ENCODE measurements around the gene UQCRC1.

The UQCRC1 gene

DNA sequence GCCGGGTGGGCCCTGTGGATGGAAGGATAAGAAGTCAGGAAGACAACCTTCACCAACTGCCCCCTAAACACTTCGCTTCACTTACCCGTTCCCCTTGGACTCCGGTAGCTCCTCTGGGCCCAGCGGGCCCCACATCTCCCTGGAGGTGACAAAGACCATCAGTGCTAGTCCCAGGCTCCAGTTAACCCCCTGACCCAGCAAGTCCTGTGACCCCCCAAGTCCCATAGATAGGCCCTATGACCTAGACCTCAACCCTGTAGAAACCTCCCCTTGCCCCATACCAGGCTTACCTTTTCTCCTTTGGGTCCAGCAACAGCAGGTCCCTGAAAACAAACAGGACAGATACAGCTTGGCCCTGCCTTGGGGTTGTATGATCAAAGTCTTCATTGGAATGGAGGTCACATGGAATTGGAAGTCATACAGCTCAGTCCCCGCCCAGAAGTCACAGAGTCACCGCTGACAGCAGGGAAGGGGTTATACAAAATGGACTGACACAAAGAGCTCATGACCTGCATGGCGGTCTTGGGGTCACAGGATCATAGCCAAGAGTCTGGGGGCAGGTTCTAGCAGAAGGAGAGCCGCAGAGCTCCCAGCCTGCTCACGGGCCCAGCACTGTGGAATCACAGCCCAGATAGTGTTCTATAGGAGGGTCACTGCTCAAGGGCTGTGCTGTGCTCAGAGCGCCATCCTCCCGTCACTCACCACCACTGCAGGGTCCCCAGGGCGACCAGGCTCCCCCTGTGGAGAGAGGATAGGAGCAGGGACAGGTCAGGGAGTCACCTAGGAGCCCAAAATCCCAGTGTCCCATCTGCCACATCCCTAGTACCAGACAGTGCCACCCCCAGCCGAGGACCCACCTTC is 27.6 kb downstream of the UQCRC1 start:
- no peak overlapping the region for H3K4me3 Mint-ChIP-seq
- no peaks in the 10 kb centered on the region for H3K36me3 Mint-ChIP-seq (ENCODE audit: low read depth)
- DNase-seq: no peak
- H3K27me3 Mint-ChIP-seq: no peaks in the 10 kb centered on the region
- no peaks in the 10 kb centered on the region for H3K4me1 Mint-ChIP-seq (ENCODE audit: low read depth)
- no peaks in the 10 kb centered on the region for H3K9me3 Mint-ChIP-seq
- no peak overlapping the region for H3K27ac Mint-ChIP-seq

DNA sequence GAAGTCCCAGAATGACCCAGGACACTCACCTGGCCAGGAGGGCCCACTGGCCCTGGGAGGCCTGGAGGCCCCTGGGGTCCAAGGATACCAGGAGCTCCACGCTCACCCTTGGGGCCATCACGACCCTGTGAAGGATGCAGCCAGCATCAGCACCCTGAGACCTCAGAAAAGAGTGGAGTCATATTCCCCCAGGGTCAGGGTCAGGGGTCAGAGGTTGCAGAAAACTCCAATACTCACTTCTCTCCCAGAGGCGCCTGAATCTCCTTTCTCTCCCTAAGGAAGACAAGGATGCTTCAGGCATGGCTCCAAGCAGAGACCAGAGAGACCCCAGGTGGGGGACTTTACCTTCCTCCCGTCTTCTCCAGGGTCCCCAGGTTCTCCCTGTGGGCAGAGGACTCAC is 32.8 kb downstream of the UQCRC1 start:
- H3K9me3 Mint-ChIP-seq: no peaks in the 10 kb centered on the region
- H3K27ac Mint-ChIP-seq: no peak overlapping the region
- no peaks in the 10 kb centered on the region for H3K27me3 Mint-ChIP-seq
- DNase-seq: no peak
- no peaks in the 10 kb centered on the region for H3K36me3 Mint-ChIP-seq (ENCODE audit: low read depth)
- H3K4me3 Mint-ChIP-seq: no peak overlapping the region
- no peaks in the 10 kb centered on the region for H3K4me1 Mint-ChIP-seq (ENCODE audit: low read depth)

DNA sequence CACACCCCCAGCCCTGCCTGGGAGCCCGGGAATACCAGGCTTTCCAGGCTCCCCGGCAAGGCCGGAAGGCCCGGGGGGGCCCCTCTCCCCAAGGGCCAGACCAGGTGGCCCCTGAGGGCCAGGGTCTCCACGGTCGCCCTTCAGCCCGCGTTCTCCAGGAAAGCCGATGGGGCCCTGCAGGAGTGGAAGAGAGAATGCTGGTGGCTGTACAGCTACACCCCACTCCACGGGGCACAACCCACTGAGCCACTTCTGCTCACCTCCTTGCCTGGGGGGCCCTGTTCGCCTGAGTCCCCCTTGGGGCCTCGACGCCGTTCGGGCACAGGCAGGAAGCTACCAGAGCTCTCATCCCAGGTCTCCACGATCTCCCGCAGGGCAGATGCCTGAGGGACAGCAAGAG is 34.1 kb downstream of the UQCRC1 start:
- Mint-ChIP-seq H3K27me3 (no peaks in the 10 kb centered on the region), H3K4me3 (no peak overlapping the region), H3K27ac (no peak overlapping the region), H3K36me3 (ENCODE audit: low read depth) (no peaks in the 10 kb centered on the region), H3K4me1 (ENCODE audit: low read depth) (no peaks in the 10 kb centered on the region), H3K9me3 (no peaks in the 10 kb centered on the region)
- no peak for DNase-seq

DNA sequence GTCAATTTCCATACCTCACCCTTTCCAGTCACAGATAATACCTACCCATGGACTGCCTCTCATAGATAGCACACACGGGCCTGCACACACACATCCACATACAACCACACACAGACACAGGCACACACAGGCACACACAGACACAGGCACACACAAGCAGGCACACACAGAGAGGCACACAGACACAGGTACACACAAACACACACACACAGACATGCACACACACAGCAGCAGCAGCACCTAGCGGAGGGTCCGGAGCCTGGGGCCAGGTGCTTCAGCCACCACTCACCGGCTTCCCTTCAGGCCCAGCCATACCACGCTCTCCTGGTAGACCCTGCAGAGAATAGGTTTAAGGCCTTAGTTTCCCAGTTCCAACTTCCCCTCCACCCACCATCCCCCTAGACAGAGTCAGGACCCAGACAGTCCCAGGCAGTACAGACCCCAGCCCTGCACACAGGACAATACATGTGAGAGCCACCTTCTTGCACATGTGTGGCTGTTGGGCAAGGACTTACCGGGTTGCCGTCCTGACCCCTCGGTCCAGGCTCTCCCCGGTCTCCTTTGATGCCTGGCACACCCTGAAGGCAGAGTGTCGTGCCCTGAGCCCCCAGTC is 35.4 kb downstream of the UQCRC1 start:
- H3K36me3 Mint-ChIP-seq (ENCODE audit: low read depth): no peaks in the 10 kb centered on the region
- no peaks in the 10 kb centered on the region for H3K4me1 Mint-ChIP-seq (ENCODE audit: low read depth)
- DNase-seq: no peak
- H3K27ac Mint-ChIP-seq: no peak overlapping the region
- H3K9me3 Mint-ChIP-seq: no peaks in the 10 kb centered on the region
- no peak overlapping the region for H3K4me3 Mint-ChIP-seq
- H3K27me3 Mint-ChIP-seq: no peaks in the 10 kb centered on the region

DNA sequence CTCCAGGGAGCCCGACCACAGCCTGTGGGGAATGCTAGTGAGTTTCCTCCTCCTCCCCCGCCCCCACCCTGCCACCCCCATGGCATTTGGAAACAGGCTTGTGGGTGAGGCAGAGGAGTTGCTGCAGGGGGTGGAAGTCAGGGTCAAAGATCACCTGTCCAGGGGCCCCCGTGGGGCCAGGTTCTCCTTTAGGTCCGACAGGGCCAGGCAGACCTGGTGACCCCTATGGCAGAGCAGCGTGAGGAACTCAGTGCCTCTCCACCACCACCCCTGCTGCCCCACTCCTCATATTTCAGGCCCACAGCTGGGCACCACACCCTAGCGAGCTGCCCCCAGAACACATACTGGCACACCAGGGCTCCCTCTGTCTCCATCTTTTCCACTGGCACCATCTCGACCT is 36.9 kb downstream of the UQCRC1 start:
- no peak for DNase-seq
- Mint-ChIP-seq H3K36me3 (ENCODE audit: low read depth) (no peaks in the 10 kb centered on the region), H3K4me3 (no peak overlapping the region), H3K9me3 (no peaks in the 10 kb centered on the region), H3K27me3 (no peaks in the 10 kb centered on the region), H3K4me1 (ENCODE audit: low read depth) (no peaks in the 10 kb centered on the region), H3K27ac (no peak overlapping the region)

DNA sequence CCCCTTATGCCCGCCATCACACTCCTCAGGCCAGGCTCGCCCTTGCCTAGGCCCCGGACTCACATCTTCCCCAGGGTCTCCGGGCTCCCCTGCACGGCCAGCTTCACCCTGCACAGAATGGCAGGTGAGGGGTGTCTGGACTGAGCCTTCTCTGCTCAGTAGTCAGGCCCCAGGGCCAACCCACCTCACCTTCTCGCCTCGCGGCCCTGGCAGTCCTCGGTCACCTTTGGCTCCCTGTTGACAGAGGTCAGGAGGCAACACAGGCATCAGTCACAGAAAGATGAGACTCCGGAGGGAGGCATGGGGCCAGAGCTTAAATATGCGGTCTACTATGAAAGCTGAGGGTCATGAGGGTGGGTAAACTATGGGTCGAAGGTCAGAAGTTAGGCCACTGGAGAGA is 37.5 kb downstream of the UQCRC1 start:
- Mint-ChIP-seq H3K27ac (no peak overlapping the region), H3K9me3 (no peaks in the 10 kb centered on the region), H3K36me3 (ENCODE audit: low read depth) (no peaks in the 10 kb centered on the region), H3K4me1 (ENCODE audit: low read depth) (no peaks in the 10 kb centered on the region), H3K27me3 (no peaks in the 10 kb centered on the region), H3K4me3 (no peak overlapping the region)
- no peak for DNase-seq

DNA sequence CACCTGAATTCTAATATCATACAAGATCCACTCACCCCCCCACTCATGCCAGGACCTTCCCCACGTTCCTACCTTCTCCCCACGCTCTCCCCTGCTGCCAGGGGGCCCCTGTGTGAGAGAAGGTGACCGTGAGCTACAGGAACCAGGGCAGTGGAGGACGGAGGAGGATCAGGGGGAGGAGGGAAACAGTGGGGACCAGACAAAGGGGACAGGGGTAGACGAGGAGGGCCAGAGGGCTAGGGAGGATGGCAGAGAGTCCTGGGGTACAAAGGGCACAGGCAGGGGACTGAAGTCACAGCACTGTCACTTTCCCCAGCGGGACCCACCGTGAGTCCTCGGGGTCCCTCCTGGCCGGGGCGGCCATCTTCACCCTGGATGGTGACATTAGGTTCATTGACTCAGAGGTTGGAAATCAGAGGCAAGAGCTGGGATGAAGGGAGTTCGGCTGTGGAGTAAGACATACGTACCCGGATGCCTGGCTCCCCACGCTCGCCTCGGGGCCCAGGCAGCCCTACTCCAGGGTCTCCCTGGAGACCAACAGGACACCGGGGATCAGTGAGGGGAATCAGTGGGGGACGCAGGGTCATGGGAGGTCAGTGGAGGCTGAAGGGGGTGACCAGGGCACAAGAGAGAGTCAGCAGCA is 39.5 kb downstream of the UQCRC1 start:
- Mint-ChIP-seq H3K9me3 (no peaks in the 10 kb centered on the region), H3K4me1 (ENCODE audit: low read depth) (peaks cover 3% of the 10 kb centered on the region), H3K27me3 (no peaks in the 10 kb centered on the region), H3K4me3 (no peak overlapping the region), H3K27ac (no peak overlapping the region), H3K36me3 (ENCODE audit: low read depth) (no peaks in the 10 kb centered on the region)
- no peak for DNase-seq

DNA sequence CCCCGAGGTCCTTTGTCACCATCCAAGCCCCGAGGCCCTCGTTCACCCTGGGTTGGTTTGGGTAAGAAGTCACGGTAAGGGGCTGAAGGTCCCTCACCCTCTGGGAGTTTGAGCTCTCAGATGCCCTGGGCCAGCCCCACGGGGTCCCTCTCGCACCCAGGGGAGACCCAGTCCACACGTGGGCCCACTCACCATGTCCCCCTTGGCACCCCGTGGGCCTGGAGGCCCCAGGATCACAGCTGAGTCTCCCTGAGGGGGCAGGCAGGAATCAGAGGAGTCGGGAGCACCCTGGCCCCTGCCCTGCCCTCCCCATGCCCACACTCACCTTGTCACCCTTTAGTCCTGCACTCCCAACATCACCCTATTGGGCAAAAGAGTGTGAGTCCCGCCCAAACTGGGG is 40.0 kb downstream of the UQCRC1 start:
- H3K9me3 Mint-ChIP-seq: no peaks in the 10 kb centered on the region
- no peaks in the 10 kb centered on the region for H3K27me3 Mint-ChIP-seq
- no peak for DNase-seq
- H3K4me1 Mint-ChIP-seq (ENCODE audit: low read depth): peaks cover 3% of the 10 kb centered on the region
- H3K36me3 Mint-ChIP-seq (ENCODE audit: low read depth): no peaks in the 10 kb centered on the region
- H3K27ac Mint-ChIP-seq: no peak overlapping the region
- H3K4me3 Mint-ChIP-seq: no peak overlapping the region

DNA sequence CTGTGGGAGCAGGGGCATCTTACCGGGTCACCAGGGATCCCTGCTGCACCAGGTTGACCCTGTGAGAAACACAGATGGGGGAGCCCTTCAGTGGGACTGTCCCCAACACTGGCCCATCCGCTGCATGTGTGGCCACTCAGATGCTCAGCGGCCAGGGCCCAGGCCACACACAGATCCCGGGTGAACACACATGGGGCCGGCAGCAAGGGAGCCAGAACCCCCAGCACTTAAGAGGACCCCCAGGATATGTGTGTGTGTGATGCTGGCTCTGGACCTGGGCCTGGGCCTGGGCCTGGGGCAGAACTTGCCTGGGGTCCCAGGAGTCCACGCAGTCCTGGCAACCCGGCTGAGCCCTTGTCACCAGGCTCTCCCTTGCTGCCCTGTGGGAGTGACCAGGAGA is 41.0 kb downstream of the UQCRC1 start:
- H3K27ac Mint-ChIP-seq: no peak overlapping the region
- no peaks in the 10 kb centered on the region for H3K9me3 Mint-ChIP-seq
- peaks cover 8% of the 10 kb centered on the region for H3K4me1 Mint-ChIP-seq (ENCODE audit: low read depth)
- H3K27me3 Mint-ChIP-seq: no peaks in the 10 kb centered on the region
- no peak overlapping the region for H3K4me3 Mint-ChIP-seq
- H3K36me3 Mint-ChIP-seq (ENCODE audit: low read depth): no peaks in the 10 kb centered on the region
- DNase-seq: no peak

DNA sequence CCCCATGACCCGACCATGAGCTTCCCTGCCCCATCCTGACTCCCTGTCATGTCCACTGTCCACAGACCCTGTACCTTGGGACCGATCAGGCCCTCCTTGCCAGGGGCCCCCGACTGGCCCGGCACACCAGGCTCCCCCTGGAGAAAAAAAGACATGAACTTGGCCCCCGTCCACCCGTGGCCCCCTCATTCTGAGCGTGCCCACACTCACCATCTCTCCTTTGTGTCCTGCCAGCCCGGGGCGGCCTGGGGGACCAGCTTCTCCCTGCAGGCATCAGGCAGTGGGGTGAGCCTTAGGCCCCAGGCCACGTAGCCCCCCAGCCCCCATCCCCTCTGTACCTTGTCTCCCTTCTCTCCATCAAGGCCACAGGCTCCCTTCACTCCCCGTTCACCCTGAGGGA is 41.9 kb downstream of the UQCRC1 start:
- no peak for DNase-seq
- Mint-ChIP-seq H3K36me3 (ENCODE audit: low read depth) (no peaks in the 10 kb centered on the region), H3K4me1 (ENCODE audit: low read depth) (peaks cover 8% of the 10 kb centered on the region), H3K27ac (no peak overlapping the region), H3K9me3 (no peaks in the 10 kb centered on the region), H3K4me3 (no peak overlapping the region), H3K27me3 (no peaks in the 10 kb centered on the region)

DNA sequence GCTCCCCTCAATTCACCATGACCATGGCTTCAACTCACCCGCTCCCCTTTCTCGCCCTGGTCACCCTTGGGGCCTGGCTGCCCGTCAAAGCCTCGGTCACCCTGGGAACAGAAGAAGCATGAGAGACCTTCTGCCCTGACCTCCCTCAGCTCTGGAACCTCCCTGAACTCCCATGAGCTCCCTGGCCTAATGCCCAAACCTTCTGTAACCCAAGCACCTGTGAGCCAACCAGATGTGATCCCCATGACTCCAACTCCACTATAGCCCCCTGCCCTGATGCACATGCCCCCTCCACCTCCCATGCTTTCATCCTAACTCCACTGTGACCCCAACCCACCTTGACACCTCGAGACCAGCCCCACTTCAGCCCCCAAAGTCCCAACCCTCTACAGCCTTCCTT is 42.4 kb downstream of the UQCRC1 start:
- DNase-seq: no peak
- Mint-ChIP-seq H3K36me3 (ENCODE audit: low read depth) (no peaks in the 10 kb centered on the region), H3K27me3 (no peaks in the 10 kb centered on the region), H3K9me3 (no peaks in the 10 kb centered on the region), H3K4me3 (no peak overlapping the region), H3K27ac (no peak overlapping the region), H3K4me1 (ENCODE audit: low read depth) (peaks cover 8% of the 10 kb centered on the region)

DNA sequence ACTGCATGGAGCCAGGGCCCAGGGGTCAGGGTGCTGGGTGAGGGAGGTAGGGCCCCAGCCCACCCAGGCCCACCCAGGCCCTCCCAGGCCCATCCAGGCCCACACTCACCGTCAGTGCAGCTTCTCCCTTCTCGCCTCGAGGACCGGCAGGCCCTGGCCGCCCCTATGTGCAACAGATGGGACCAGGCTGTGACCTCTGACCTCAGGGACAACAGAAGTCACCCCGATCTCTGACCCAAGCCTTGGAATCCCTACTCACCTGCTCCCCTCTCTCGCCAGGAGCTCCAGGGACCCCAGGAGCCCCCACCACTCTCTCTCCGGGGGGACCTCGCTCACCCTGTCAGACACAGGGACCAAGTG is 43.1 kb downstream of the UQCRC1 start:
- no peaks in the 10 kb centered on the region for H3K36me3 Mint-ChIP-seq (ENCODE audit: low read depth)
- peaks cover 8% of the 10 kb centered on the region for H3K4me1 Mint-ChIP-seq (ENCODE audit: low read depth)
- H3K9me3 Mint-ChIP-seq: no peaks in the 10 kb centered on the region
- H3K27me3 Mint-ChIP-seq: no peaks in the 10 kb centered on the region
- no peak overlapping the region for H3K27ac Mint-ChIP-seq
- no peak overlapping the region for H3K4me3 Mint-ChIP-seq
- no peak for DNase-seq

DNA sequence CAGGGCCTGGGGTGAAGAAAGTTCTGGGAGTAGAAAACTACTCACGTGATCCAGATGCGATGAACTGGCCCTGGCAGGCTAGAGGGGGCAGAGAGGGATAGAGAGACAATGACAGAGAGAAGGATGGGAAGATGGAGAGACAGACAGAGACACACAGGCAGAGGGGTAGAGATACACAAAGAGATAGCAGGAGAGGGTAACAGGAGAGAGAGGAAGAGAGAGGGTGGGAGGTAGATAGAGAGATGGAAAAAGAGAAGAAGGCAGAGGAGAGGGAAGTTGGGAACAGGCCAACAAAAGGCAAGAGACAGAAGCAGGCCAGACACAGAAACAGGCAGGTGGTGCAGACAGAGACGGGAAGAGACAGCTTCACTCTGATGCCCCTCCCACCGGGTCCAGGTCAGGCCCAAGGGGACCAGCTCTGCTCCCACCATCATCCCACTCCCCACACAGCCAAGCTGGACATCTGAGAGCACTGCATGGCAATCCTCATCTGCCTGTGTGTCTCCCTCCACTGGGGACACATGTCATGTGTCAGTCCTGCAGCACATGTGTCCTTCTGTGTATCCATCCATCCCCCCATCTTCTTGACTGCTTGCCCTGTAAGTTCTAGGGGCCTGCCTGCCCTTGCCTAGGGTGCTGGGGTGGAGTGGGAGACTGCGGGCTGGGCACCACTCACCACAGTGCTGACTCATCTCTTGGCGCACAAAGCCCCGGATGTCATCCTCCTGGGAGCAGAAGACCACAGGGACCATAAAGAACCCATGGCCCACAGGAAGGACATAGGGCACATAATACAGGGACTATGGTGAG is 43.6 kb downstream of the UQCRC1 start:
- no peak for DNase-seq
- H3K27me3 Mint-ChIP-seq: no peaks in the 10 kb centered on the region
- no peaks in the 10 kb centered on the region for H3K36me3 Mint-ChIP-seq (ENCODE audit: low read depth)
- no peak overlapping the region for H3K4me3 Mint-ChIP-seq
- no peaks in the 10 kb centered on the region for H3K9me3 Mint-ChIP-seq
- no peak overlapping the region for H3K27ac Mint-ChIP-seq
- H3K4me1 Mint-ChIP-seq (ENCODE audit: low read depth): peaks cover 8% of the 10 kb centered on the region

DNA sequence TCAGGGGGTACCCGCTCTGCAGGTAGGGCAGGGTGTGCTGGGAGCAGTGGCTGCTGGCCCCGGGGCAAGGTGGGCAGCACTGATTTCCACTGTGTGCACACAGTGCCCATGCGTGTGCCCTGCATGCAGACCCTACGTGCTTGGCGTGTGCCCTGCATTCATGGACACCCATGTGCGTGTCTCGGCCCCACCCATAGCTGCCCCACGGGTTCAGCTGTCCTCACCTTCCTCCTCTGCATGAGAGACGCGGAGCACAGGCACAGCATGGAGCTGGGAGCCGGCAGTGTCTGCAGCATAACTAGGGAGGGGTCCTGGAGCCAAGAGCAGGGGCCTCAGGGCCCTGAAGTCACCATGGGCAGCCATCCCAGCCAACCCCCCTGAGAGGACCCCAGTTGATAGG is 44.3 kb downstream of the UQCRC1 start:
- DNase-seq: no peak
- Mint-ChIP-seq H3K27me3 (no peaks in the 10 kb centered on the region), H3K27ac (no peak overlapping the region), H3K4me1 (ENCODE audit: low read depth) (peaks cover 8% of the 10 kb centered on the region), H3K9me3 (no peaks in the 10 kb centered on the region), H3K4me3 (no peak overlapping the region), H3K36me3 (ENCODE audit: low read depth) (no peaks in the 10 kb centered on the region)

DNA sequence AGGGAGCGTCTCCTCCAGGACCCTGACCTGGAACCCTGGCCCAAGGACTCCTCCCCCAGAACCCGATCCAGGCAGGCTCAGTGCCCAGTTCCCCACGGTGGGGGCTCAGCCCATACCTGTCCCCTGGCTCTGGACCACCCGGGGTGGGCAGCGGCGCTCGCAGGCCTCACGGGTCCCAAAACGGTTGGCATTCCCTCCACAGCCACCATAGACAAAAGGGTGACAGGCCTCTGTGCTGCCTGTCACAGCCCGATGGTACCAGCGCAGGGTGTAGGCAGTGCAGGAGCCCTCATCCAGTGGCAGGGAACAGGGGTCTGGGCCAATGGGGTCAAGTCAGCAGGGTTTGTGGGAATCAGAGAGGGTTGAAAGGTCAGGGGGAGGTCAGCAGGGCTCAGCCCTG is 44.8 kb downstream of the UQCRC1 start:
- H3K27me3 Mint-ChIP-seq: no peaks in the 10 kb centered on the region
- H3K27ac Mint-ChIP-seq: no peak overlapping the region
- H3K4me1 Mint-ChIP-seq (ENCODE audit: low read depth): peaks cover 8% of the 10 kb centered on the region
- no peaks in the 10 kb centered on the region for H3K36me3 Mint-ChIP-seq (ENCODE audit: low read depth)
- DNase-seq: no peak
- no peaks in the 10 kb centered on the region for H3K9me3 Mint-ChIP-seq
- H3K4me3 Mint-ChIP-seq: no peak overlapping the region
